HEK293 (cell line): ENCODE measurements around the gene BEST3.

Experiments used
- CTCF ChIA-PET: fragments of 350-600 bp; formaldehyde crosslinking; extraction: SDS; loops from one replicate; lab custom pipeline; 2021; ENCODE audit warnings: antibody characterized with exemption; lab: Yijun Ruan, JAX
- POLR2A ChIA-PET: fragments of 300-600 bp; formaldehyde crosslinking; extraction: SDS; loops from one replicate; lab custom pipeline; 2020; ENCODE audit warnings: antibody characterized with exemption, inconsistent platforms; lab: Yijun Ruan, JAX
- H3K27ac ChIP-seq: fragments of 200-500 bp; sonication (Bioruptor generic); 2 replicates; pipeline ENCODE4 v1.5.1; 2014; ENCODE audit warnings: low read depth, low read length, control low read depth, inconsistent platforms; ENCODE audit errors: extremely low read depth
- H3K36me3 ChIP-seq, 2 experiments: fragments of 200-500 bp in 1 of 2; sonication (Bioruptor generic) in 1 of 2; 1 replicate in 1 of 2; 2 replicates in 1 of 2; pipeline ENCODE4 v1.5.1; 2014 to 2017; ENCODE audit warnings: inconsistent platforms in 2 of 2, low read length in 2 of 2; ENCODE audit not compliant: control insufficient read depth in 2 of 2, insufficient read depth in 1 of 2
- H3K4me1 ChIP-seq: fragments of 200-500 bp; sonication (Bioruptor generic); 2 replicates; pipeline ENCODE4 v1.5.1; 2014; ENCODE audit warnings: mild to moderate bottlenecking, low read length, inconsistent platforms; ENCODE audit not compliant: control insufficient read depth, insufficient read depth
- H3K4me3 ChIP-seq: 2 replicates; pipeline ENCODE4 v1.5.1; 2011; ENCODE audit warnings: low read depth, mild to moderate bottlenecking, control low read depth, low read length, moderate library complexity
- H3K9me3 ChIP-seq: fragments of 200-500 bp; sonication (Bioruptor generic); 2 replicates; pipeline ENCODE4 v1.5.1; 2014; ENCODE audit warnings: low read depth, low read length, inconsistent platforms; ENCODE audit not compliant: control insufficient read depth, insufficient read depth
- KLF16 ChIP-seq: fragments of 450-650 bp; formaldehyde crosslinking; IDR thresholded peaks from 2 replicates; pipeline ENCODE4 v1.5.1; 2017; ENCODE audit warnings: missing biosample characterization, missing genetic modification characterization
- RBAK ChIP-seq: fragments of 450-650 bp; formaldehyde crosslinking; IDR thresholded peaks from 2 replicates; pipeline ENCODE4 v1.5.1; 2016; ENCODE audit warnings: missing biosample characterization, missing genetic modification characterization
- ZBTB21 ChIP-seq: fragments of 450-650 bp; formaldehyde crosslinking; IDR thresholded peaks from 2 replicates; pipeline ENCODE4 v1.5.1; 2017; ENCODE audit warnings: missing biosample characterization, missing genetic modification characterization
- ZBTB8A ChIP-seq: fragments of 450-650 bp; formaldehyde crosslinking; IDR thresholded peaks from 2 replicates; pipeline ENCODE4 v1.5.1; 2016; ENCODE audit warnings: missing biosample characterization, missing genetic modification characterization
- ZEB2 ChIP-seq: fragments of 450-650 bp; formaldehyde crosslinking; IDR thresholded peaks from 2 replicates; pipeline ENCODE4 v1.5.1; 2016; ENCODE audit warnings: missing biosample characterization, missing genetic modification characterization
- ZFHX2 ChIP-seq: fragments of 450-650 bp; formaldehyde crosslinking; conservative IDR thresholded peaks from 2 replicates; pipeline ENCODE4 v1.5.1; 2016; ENCODE audit warnings: missing biosample characterization, missing genetic modification characterization
- ZNF214 ChIP-seq: fragments of 450-650 bp; formaldehyde crosslinking; IDR thresholded peaks from 2 replicates; pipeline ENCODE4 v1.5.1; 2017; ENCODE audit warnings: missing biosample characterization, mild to moderate bottlenecking, missing genetic modification characterization, borderline replicate concordance
- ZNF394 ChIP-seq: fragments of 450-650 bp; formaldehyde crosslinking; IDR thresholded peaks from 2 replicates; pipeline ENCODE4 v1.5.1; 2016; ENCODE audit warnings: missing biosample characterization, missing genetic modification characterization, mild to moderate bottlenecking, moderate library complexity, borderline replicate concordance
- ZNF521 ChIP-seq: fragments of 450-650 bp; formaldehyde crosslinking; IDR thresholded peaks from 2 replicates; pipeline ENCODE4 v1.5.1; 2017; ENCODE audit warnings: missing biosample characterization, mild to moderate bottlenecking, missing genetic modification characterization
- ZNF76 ChIP-seq: fragments of 450-650 bp; formaldehyde crosslinking; IDR thresholded peaks from 2 replicates; pipeline ENCODE4; 2016; ENCODE audit warnings: low read depth, missing biosample characterization, missing genetic modification characterization, borderline replicate concordance
- ZNF792 ChIP-seq: fragments of 450-650 bp; formaldehyde crosslinking; IDR thresholded peaks from 2 replicates; pipeline ENCODE4 v1.5.1; 2016; ENCODE audit warnings: missing biosample characterization, missing genetic modification characterization
- ZNF830 ChIP-seq: fragments of 450-650 bp; IDR thresholded peaks from 2 replicates; pipeline ENCODE4 v1.5.0; 2018; ENCODE audit warnings: missing biosample characterization, missing genetic modification characterization, low read depth, mild to moderate bottlenecking, moderate library complexity
- TF ChIP-seq, protein P1 (sequence below): fragments of 450-650 bp; formaldehyde crosslinking; IDR thresholded peaks from 2 replicates; pipeline ENCODE4 v1.5.1; 2016; ENCODE audit warnings: missing biosample characterization, missing genetic modification characterization
- TF ChIP-seq, protein P2 (sequence below): fragments of 450-650 bp; formaldehyde crosslinking; IDR thresholded peaks from 2 replicates; pipeline ENCODE4 v1.5.1; 2016; ENCODE audit warnings: missing biosample characterization, missing genetic modification characterization
- TF ChIP-seq, protein P3 (sequence below): fragments of 450-650 bp; formaldehyde crosslinking; IDR thresholded peaks from 2 replicates; pipeline ENCODE4 v1.5.1; 2016; ENCODE audit warnings: missing biosample characterization, missing genetic modification characterization
- TF ChIP-seq, protein P4 (sequence below): fragments of 450-650 bp; formaldehyde crosslinking; optimal IDR thresholded peaks from 2 replicates; pipeline ENCODE3; 2016; ENCODE audit warnings: missing biosample characterization, mild to moderate bottlenecking, missing genetic modification characterization
- TF ChIP-seq, protein P5 (sequence below): fragments of 450-650 bp; formaldehyde crosslinking; IDR thresholded peaks from 2 replicates; pipeline ENCODE4 v1.5.1; 2016; ENCODE audit warnings: missing biosample characterization, missing genetic modification characterization, borderline replicate concordance

The BEST3 gene

DNA sequence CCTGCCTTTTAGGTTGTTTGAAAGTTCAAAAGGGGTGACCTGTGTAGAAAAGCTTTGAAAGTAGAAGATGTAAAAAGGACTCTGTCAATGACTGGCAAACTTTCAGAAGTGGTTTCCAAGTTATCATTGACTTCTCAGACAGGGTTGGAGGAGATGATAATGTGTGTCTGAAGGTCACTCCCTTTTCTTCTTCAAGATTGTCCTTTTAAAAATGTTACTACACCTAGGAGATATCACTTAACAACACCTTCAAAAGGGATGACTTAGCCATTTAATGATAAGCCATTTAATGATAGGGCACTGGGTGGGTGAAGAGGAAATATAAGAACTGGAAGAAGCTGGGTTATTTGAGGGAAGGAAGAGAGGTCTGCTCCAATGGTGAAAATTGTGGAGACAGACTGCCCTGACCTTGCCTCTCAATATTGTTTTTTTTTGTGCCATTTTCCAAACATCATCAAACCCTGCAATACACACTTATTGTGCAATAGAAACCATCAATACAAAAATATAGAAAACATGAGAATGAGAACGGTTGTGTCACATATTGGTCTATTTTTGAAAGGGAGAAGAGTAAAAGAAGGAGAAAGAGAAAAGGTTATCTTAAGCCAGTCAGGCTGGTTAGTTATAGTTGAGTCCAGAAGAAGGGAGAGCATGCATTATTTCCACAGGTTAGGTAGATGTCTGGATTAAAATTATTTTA is 38.8 kb downstream of the BEST3 start:
- POLR2A ChIA-PET = no interaction called here
- no peaks in the 10 kb centered on the region for H3K36me3 ChIP-seq
- H3K4me1 ChIP-seq = no peaks in the 10 kb centered on the region
- CTCF ChIA-PET = interaction anchor here (3.9 kb wide), 1 partner anchor 21 kb away, joined by 24 read pairs; no protein-coding TSS in a partner anchor
- no peaks in the 10 kb centered on the region for H3K9me3 ChIP-seq
- no peak overlapping the region for H3K4me3 ChIP-seq
- no peak overlapping the region for H3K27ac ChIP-seq
- no peak for TF ChIP-seq KLF16 (tag by site-specific recombination)
- TF ChIP-seq ZFHX2 (tag by site-specific recombination) = no peak
- no peak for TF ChIP-seq ZBTB8A (tag by site-specific recombination)
- TF ChIP-seq ZNF521 (tag by site-specific recombination) = no peak
- TF ChIP-seq, protein P1, sequence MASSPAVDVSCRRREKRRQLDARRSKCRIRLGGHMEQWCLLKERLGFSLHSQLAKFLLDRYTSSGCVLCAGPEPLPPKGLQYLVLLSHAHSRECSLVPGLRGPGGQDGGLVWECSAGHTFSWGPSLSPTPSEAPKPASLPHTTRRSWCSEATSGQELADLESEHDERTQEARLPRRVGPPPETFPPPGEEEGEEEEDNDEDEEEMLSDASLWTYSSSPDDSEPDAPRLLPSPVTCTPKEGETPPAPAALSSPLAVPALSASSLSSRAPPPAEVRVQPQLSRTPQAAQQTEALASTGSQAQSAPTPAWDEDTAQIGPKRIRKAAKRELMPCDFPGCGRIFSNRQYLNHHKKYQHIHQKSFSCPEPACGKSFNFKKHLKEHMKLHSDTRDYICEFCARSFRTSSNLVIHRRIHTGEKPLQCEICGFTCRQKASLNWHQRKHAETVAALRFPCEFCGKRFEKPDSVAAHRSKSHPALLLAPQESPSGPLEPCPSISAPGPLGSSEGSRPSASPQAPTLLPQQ (tag by site-specific recombination) = no peak
- TF ChIP-seq, protein P2, sequence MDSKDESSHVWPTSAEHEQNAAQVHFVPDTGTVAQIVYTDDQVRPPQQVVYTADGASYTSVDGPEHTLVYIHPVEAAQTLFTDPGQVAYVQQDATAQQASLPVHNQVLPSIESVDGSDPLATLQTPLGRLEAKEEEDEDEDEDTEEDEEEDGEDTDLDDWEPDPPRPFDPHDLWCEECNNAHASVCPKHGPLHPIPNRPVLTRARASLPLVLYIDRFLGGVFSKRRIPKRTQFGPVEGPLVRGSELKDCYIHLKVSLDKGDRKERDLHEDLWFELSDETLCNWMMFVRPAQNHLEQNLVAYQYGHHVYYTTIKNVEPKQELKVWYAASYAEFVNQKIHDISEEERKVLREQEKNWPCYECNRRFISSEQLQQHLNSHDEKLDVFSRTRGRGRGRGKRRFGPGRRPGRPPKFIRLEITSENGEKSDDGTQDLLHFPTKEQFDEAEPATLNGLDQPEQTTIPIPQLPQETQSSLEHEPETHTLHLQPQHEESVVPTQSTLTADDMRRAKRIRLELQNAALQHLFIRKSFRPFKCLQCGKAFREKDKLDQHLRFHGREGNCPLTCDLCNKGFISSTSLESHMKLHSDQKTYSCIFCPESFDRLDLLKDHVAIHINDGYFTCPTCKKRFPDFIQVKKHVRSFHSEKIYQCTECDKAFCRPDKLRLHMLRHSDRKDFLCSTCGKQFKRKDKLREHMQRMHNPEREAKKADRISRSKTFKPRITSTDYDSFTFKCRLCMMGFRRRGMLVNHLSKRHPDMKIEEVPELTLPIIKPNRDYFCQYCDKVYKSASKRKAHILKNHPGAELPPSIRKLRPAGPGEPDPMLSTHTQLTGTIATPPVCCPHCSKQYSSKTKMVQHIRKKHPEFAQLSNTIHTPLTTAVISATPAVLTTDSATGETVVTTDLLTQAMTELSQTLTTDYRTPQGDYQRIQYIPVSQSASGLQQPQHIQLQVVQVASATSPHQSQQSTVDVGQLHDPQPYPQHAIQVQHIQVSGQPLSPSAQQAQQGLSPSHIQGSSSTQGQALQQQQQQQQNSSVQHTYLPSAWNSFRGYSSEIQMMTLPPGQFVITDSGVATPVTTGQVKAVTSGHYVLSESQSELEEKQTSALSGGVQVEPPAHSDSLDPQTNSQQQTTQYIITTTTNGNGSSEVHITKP (tag by site-specific recombination) = no peak
- TF ChIP-seq, protein P3, sequence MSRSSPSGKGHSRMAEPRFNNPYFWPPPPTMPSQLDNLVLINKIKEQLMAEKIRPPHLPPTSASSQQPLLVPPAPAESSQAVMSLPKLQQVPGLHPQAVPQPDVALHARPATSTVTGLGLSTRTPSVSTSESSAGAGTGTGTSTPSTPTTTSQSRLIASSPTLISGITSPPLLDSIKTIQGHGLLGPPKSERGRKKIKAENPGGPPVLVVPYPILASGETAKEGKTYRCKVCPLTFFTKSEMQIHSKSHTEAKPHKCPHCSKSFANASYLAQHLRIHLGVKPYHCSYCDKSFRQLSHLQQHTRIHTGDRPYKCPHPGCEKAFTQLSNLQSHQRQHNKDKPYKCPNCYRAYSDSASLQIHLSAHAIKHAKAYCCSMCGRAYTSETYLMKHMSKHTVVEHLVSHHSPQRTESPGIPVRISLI (tag by site-specific recombination) = no peak
- no peak for TF ChIP-seq ZNF214 (tag by site-specific recombination)

DNA sequence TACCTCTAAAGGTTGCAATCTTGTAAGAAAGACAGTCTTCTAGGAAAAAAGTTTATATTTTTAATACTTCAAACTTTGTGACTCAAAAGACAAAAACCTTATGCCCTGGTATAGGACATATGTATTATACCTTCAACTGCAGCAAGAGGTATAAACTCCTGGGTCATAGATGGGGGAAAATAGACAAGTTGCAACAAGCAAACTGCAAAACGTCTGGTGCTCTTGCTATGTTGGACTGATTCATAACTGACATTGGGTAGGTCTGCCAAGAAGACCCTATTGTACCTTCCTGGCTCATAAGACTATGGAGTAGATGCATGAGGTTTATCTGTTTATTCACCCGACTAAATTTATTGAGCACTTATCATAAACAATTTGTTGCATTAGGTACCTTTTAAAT is 40.9 kb downstream of the BEST3 start:
- ChIA-PET POLR2A (no interaction called here), CTCF (no interaction called here)
- Histone ChIP-seq H3K9me3 (no peaks in the 10 kb centered on the region), H3K4me1 (no peaks in the 10 kb centered on the region), H3K4me3 (no peak overlapping the region), H3K36me3 (no peaks in the 10 kb centered on the region), H3K27ac (no peak overlapping the region)
- TF ChIP-seq ZNF792 (tag by site-specific recombination) (no peak), ZNF394 (tag by site-specific recombination) (no peak), ZNF76 (tag by site-specific recombination) (no peak), ZNF830 (tag by site-specific recombination) (no peak), RBAK (tag by site-specific recombination) (no peak), ZBTB21 (no peak), ZEB2 (tag by site-specific recombination) (no peak)
- TF ChIP-seq, protein P4, sequence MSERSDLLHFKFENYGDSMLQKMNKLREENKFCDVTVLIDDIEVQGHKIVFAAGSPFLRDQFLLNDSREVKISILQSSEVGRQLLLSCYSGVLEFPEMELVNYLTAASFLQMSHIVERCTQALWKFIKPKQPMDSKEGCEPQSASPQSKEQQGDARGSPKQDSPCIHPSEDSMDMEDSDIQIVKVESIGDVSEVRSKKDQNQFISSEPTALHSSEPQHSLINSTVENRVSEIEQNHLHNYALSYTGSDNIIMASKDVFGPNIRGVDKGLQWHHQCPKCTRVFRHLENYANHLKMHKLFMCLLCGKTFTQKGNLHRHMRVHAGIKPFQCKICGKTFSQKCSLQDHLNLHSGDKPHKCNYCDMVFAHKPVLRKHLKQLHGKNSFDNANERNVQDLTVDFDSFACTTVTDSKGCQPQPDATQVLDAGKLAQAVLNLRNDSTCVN (tag by site-specific recombination) = no peak
- TF ChIP-seq, protein P5, sequence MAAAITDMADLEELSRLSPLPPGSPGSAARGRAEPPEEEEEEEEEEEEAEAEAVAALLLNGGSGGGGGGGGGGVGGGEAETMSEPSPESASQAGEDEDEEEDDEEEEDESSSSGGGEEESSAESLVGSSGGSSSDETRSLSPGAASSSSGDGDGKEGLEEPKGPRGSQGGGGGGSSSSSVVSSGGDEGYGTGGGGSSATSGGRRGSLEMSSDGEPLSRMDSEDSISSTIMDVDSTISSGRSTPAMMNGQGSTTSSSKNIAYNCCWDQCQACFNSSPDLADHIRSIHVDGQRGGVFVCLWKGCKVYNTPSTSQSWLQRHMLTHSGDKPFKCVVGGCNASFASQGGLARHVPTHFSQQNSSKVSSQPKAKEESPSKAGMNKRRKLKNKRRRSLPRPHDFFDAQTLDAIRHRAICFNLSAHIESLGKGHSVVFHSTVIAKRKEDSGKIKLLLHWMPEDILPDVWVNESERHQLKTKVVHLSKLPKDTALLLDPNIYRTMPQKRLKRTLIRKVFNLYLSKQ (tag by site-specific recombination) = no peak
